ENCODE measurements around the gene TUBB4B. TPM values are rescaled to one million over a fixed set of nuclear protein-coding genes. Genes with fewer than 3 reads are reported as not detected.

Gene TUBB4B
- total RNA-seq, 1 experiment from 2014 or later: 424 TPM

GRCh38 chr9:137222190-137223077 is 18.7 kb upstream of the TUBB4B start, which contains the start of gene RNF208:
Gene RNF208, minus strand, starts transcription at chr9:137222240. Its CDS starts 1,028 bp downstream, at chr9:137221212.
- Histone ChIP-seq H4K20me1 (ENCODE audit: low read length) (no peaks in the 10 kb centered on the region), H3K4me3 (ENCODE audit: low read length) (peak within 1 kb of the TSS; percentile 88), H3K9me2 (replicated peaks; ENCODE audit: low read length) (no peaks in the 10 kb centered on the region), H3K36me3 (ENCODE audit: low read depth, low read length) (no peaks in the 10 kb centered on the region), H3K27ac (ENCODE audit: low read length) (peak within 1 kb of the TSS; percentile 34; the same call in 1 of the 2 replicates), H3F3A (ENCODE audit: low read length, unreplicated experiment) (peaks cover 2% of the 10 kb centered on the region), H3K4me1 (ENCODE audit: insufficient read depth, low read length) (peaks cover 51% of the 10 kb centered on the region), H3K27me3 (ENCODE audit: low read length) (no peaks in the 10 kb centered on the region), H3K9ac (ENCODE audit: low read length) (peak within 1 kb of the TSS; percentile 41), H3K9me3 (ENCODE audit: low read length) (no peaks in the 10 kb centered on the region), H3K4me2 (ENCODE audit: low read length) (peak within 1 kb of the TSS; percentile 93), H2AFZ (ENCODE audit: low read length) (no peak within 1 kb of the TSS), H3K79me2 (ENCODE audit: low read length) (peaks cover 19% of the 10 kb centered on the region)
- BruUV-seq (replicated peaks): TSS peak; percentile 33
- intact Hi-C loops (cut with micrococcal nuclease): no loop called here
- ChIA-PET POLR2A (ENCODE audit: unreplicated experiment) (interaction anchor here (0.6 kb wide), 1 partner anchor 503 kb away, joined by 3 read pairs; no protein-coding TSS in a partner anchor), CTCF (no interaction called here)
- TF ChIP-seq CTCF (conservative IDR thresholded peaks at IDR 0.05; ENCODE audit: low read depth, low read length) (no peak), EZH2phosphoT487 (IDR thresholded peaks at IDR 0.05; ENCODE audit: borderline replicate concordance, low read length) (no peak), EZH2 (IDR thresholded peaks at IDR 0.05; ENCODE audit: low read length, unreplicated experiment) (no peak)
- DNase-seq: no peak
- no peak for ATAC-seq

- intact Hi-C loops (cut with micrococcal nuclease): no loop called here
- Histone ChIP-seq H2AFZ (ENCODE audit: low read length) (peak overlapping the region; percentile 69), H3K27ac (ENCODE audit: low read length) (peak overlapping the region; percentile 81), H3F3A (ENCODE audit: low read length, unreplicated experiment) (peaks cover 2% of the 10 kb centered on the region), H3K4me1 (ENCODE audit: insufficient read depth, low read length) (peaks cover 47% of the 10 kb centered on the region), H4K20me1 (ENCODE audit: low read length) (no peaks in the 10 kb centered on the region), H3K36me3 (ENCODE audit: low read depth, low read length) (no peaks in the 10 kb centered on the region), H3K4me3 (ENCODE audit: low read length) (peak overlapping the region; percentile 88), H3K79me2 (ENCODE audit: low read length) (peaks cover 19% of the 10 kb centered on the region), H3K9me2 (replicated peaks; ENCODE audit: low read length) (no peaks in the 10 kb centered on the region), H3K9ac (ENCODE audit: low read length) (peak overlapping the region; percentile 97), H3K27me3 (ENCODE audit: low read length) (no peaks in the 10 kb centered on the region), H3K4me2 (ENCODE audit: low read length) (peak overlapping the region; percentile 99), H3K9me3 (ENCODE audit: low read length) (no peaks in the 10 kb centered on the region)
- DNase-seq: peak; percentile 97
- BruUV-seq (replicated peaks): no TSS peak
- ChIA-PET CTCF (interaction anchor here (0.5 to 1.3 kb wide), 3 partner anchors 11 to 54 kb away, joined by 3 to 11 read pairs (median 4); partner anchors contain the start of gene TOR4A), POLR2A (ENCODE audit: unreplicated experiment) (interaction anchor here (0.6 to 0.8 kb wide), 3 partner anchors 19 to 504 kb away, joined by 3 to 32 read pairs (median 5); no protein-coding TSS in a partner anchor)
- peak; percentile 33 for ATAC-seq
- TF ChIP-seq EZH2 (IDR thresholded peaks at IDR 0.05; ENCODE audit: low read length, unreplicated experiment) (no peak), EZH2phosphoT487 (IDR thresholded peaks at IDR 0.05; ENCODE audit: borderline replicate concordance, low read length) (no peak), CTCF (conservative IDR thresholded peaks at IDR 0.05; ENCODE audit: low read depth, low read length) (no peak)
Observed at GRCh38 chr9:137223078-137223970, 17.8 kb upstream of the TUBB4B start.

Data from PC-3 (cell line).